ENCODE measurements around the gene CNTN5. TPM values are rescaled to one million over a fixed set of nuclear protein-coding genes. Genes with fewer than 3 reads are reported as not detected.

The CNTN5 gene
- total RNA-seq, 1 experiment from 2014 or later = not detected

GRCh38 chr11:100203789-100204188 lies 1183.0 kb downstream of the CNTN5 start:
- Histone ChIP-seq H2AK5ac (ENCODE audit: insufficient read length, low read length) (no peak overlapping the region), H3T11ph (ENCODE audit: low read length) (no peak overlapping the region), H3K4me1 (ENCODE audit: insufficient read depth, low read length) (no peaks in the 10 kb centered on the region), H3K4ac (ENCODE audit: low read depth, low read length) (no peak overlapping the region), H3K18ac (ENCODE audit: insufficient read length, low read depth, low read length) (no peak overlapping the region), H4K91ac (ENCODE audit: insufficient read length, low read depth, low read length) (no peak overlapping the region), H4K5ac (ENCODE audit: insufficient read length, low read depth, low read length) (no peak overlapping the region), H2BK12ac (ENCODE audit: insufficient read length, low read depth, low read length) (no peak overlapping the region), H4K8ac (replicated peaks; ENCODE audit: insufficient read length, low read depth, low read length) (no peak overlapping the region), H3K79me2 (ENCODE audit: insufficient read depth, low read length) (no peaks in the 10 kb centered on the region), H3K14ac (ENCODE audit: insufficient read depth, low read length) (no peak overlapping the region), H3K56ac (ENCODE audit: insufficient read length, low read depth, low read length) (no peak overlapping the region), H3K79me1 (ENCODE audit: insufficient read depth, low read depth, low read length, poor library complexity, severe bottlenecking) (no peaks in the 10 kb centered on the region), H2BK15ac (ENCODE audit: low read depth, low read length) (no peak overlapping the region), H2BK5ac (ENCODE audit: insufficient read length, low read length) (no peak overlapping the region), H3K9ac (ENCODE audit: extremely low read depth, insufficient read length, low read length) (no peak overlapping the region), H2AFZ (ENCODE audit: low read length) (no peak overlapping the region), H4K20me1 (ENCODE audit: control insufficient read depth, insufficient read depth, insufficient read length) (no peaks in the 10 kb centered on the region), H3K23me2 (ENCODE audit: insufficient read length, low read depth, low read length, poor library complexity, severe bottlenecking) (no peaks in the 10 kb centered on the region), H3K27ac (ENCODE audit: insufficient read length, low read depth, low read length) (no peak overlapping the region), H3K9me3 (ENCODE audit: control insufficient read depth, low read depth, low read length) (no peaks in the 10 kb centered on the region), H3K4me2 (ENCODE audit: insufficient read depth, insufficient read length, low read length) (no peak overlapping the region), H2BK120ac (ENCODE audit: low read depth, low read length, poor library complexity, severe bottlenecking) (no peak overlapping the region), H3K23ac (ENCODE audit: insufficient read length, low read depth, low read length) (no peak overlapping the region), H2BK20ac (ENCODE audit: low read depth, low read length, poor library complexity, severe bottlenecking) (no peak overlapping the region), H3K27me3 (ENCODE audit: insufficient read depth, low read length) (no peaks in the 10 kb centered on the region)
- no peaks in the 10 kb centered on the region for H3K36me3 Mint-ChIP-seq (ENCODE audit: insufficient read depth in 1 of 3, low read depth in 3 of 3)
- no peak for DNase-seq
- no peak overlapping the region for H3K27ac Mint-ChIP-seq
- H3K4me1 Mint-ChIP-seq = no peaks in the 10 kb centered on the region; a peak in 1 of 4 replicates
- H3K4me3 Mint-ChIP-seq = no peak overlapping the region
- H3K9me3 Mint-ChIP-seq = no peaks in the 10 kb centered on the region
- no peaks in the 10 kb centered on the region for H3K27me3 Mint-ChIP-seq (ENCODE audit: low read depth)
- no peak for TF ChIP-seq CTCF (conservative IDR thresholded peaks at IDR 0.05)
- WGBS (ENCODE audit: extremely low coverage, insufficient read length, low lambda C conversion rate) = no CpG with 5 or more reads among the region's 2 CpGs
